Activated CD8-positive, alpha-beta T cell treated with anti-CD3 and anti-CD28 coated beads for 36 hours (primary cell): Measurements from ENCODE around the gene RLN2. TPM values are rescaled to one million over a fixed set of nuclear protein-coding genes. Genes with fewer than 3 reads are reported as not detected.

Experiments
- ATAC-seq: fragments of 200-7000 bp; cut with Tn5 transposase; one replicate; pipeline ENCODE4 v1.10.0; 2021; ENCODE audit warnings: mild to moderate bottlenecking, moderate library complexity
- CTCF ChIA-PET: fragments of 350-600 bp; sonication (Branson Sonifier 250); formaldehyde crosslinking; loops from one replicate; lab custom pipeline; 2021; ENCODE audit warnings: antibody characterized with exemption; lab: Charles Lee
- POLR2A ChIA-PET: fragments of 350-600 bp; sonication (Branson Sonifier 250); formaldehyde crosslinking; loops from one replicate; lab custom pipeline; 2021; ENCODE audit warnings: antibody characterized with exemption; lab: Charles Lee
- DNase-seq: peaks from one replicate; pipeline ENCODE4 v3.0.0-alpha.2; 2020
- H3K27ac Mint-ChIP-seq: one replicate; pipeline ENCODE4 v1.8.0; 2021; ENCODE audit warnings: mild to moderate bottlenecking, mixed read lengths
- H3K27me3 Mint-ChIP-seq: one replicate; pipeline ENCODE4 v1.8.0; 2021; ENCODE audit warnings: mixed read lengths
- H3K36me3 Mint-ChIP-seq: one replicate; pipeline ENCODE4 v1.8.0; 2021; ENCODE audit warnings: low read depth, mixed read lengths
- H3K4me1 Mint-ChIP-seq: one replicate; pipeline ENCODE4 v1.8.0; 2021; ENCODE audit warnings: low read depth, mixed read lengths
- H3K4me3 Mint-ChIP-seq: one replicate; pipeline ENCODE4 v1.8.0; 2021; ENCODE audit warnings: mild to moderate bottlenecking, moderate library complexity, mixed read lengths
- H3K9me3 Mint-ChIP-seq: one replicate; pipeline ENCODE4 v1.8.0; 2021; ENCODE audit warnings: mixed read lengths
- intact Hi-C: fragments of 100-400 bp; cut with micrococcal nuclease; formaldehyde crosslinking; loops from one replicate; pipeline ENCODE4 v1.10.0; 2022
- total RNA-seq, 2 experiments: library from RNA; stranded (reverse); gene quantifications; one replicate each; pipeline ENCODE4 v1.2.3, GENCODE V29; 2021
- TF ChIP-seq, protein P1 (sequence below): fragments of 200-600 bp; IDR thresholded peaks from one replicate; pipeline ENCODE4 v1.8.0; 2022; ENCODE audit warnings: antibody characterized with exemption, mild to moderate bottlenecking

The RLN2 gene
- total RNA-seq, 2 experiments from 2014 or later = 4.0 to 5.5 TPM

DNA sequence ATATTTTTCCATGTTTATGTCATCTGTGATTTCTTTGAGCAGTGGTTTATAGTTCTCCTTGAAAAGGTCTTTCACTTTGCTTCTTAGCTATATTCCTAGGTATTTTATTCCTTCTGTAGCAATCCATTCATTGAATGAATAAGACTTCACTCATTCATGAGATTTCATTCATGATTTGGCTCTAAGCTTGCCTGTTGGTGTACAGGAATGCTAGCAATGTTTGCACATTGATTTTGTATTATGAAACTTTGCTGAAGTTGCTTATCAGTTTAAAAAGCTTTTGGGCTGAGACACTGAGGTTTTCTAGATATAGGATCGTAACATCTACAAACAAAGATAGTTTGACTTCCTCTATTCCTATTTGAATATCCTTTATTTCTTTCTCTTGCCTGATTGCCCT, 15.9 kb downstream of the RLN2 start:
- intact Hi-C loops = no loop called here
- ChIA-PET CTCF (no interaction called here), POLR2A (no interaction called here)
- TF ChIP-seq, protein P1, sequence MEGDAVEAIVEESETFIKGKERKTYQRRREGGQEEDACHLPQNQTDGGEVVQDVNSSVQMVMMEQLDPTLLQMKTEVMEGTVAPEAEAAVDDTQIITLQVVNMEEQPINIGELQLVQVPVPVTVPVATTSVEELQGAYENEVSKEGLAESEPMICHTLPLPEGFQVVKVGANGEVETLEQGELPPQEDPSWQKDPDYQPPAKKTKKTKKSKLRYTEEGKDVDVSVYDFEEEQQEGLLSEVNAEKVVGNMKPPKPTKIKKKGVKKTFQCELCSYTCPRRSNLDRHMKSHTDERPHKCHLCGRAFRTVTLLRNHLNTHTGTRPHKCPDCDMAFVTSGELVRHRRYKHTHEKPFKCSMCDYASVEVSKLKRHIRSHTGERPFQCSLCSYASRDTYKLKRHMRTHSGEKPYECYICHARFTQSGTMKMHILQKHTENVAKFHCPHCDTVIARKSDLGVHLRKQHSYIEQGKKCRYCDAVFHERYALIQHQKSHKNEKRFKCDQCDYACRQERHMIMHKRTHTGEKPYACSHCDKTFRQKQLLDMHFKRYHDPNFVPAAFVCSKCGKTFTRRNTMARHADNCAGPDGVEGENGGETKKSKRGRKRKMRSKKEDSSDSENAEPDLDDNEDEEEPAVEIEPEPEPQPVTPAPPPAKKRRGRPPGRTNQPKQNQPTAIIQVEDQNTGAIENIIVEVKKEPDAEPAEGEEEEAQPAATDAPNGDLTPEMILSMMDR = no peak
- Mint-ChIP-seq H3K27me3 (no peaks in the 10 kb centered on the region), H3K4me1 (peaks cover 5% of the 10 kb centered on the region), H3K9me3 (peaks cover 11% of the 10 kb centered on the region), H3K27ac (no peak overlapping the region), H3K36me3 (no peaks in the 10 kb centered on the region), H3K4me3 (no peak overlapping the region)
- no peak for DNase-seq
- no peak for ATAC-seq

DNA sequence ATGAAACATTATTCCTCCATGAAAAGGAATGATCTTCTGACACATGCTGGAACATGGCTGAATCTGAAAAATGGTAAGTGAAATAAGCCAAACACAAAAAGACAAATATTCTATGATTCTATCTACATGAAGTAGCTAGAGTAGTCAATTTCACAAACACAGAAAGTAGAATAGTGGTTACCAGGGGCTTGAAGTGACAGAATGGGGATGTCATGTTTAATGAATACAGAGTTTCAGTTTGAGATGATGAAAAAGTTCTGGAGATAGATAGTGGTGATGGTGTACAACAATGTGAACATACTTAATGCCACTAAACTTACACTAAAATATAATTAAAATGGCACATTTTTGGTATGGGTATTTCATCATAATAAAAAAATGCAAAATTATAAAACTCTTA, 18.3 kb downstream of the RLN2 start:
- ChIA-PET POLR2A (no interaction called here), CTCF (no interaction called here)
- Mint-ChIP-seq H3K4me1 (peaks cover 5% of the 10 kb centered on the region), H3K36me3 (no peaks in the 10 kb centered on the region), H3K4me3 (no peak overlapping the region), H3K27me3 (no peaks in the 10 kb centered on the region), H3K9me3 (peaks cover 11% of the 10 kb centered on the region), H3K27ac (no peak overlapping the region)
- no peak for DNase-seq
- TF ChIP-seq, protein P1 = no peak
- intact Hi-C loops = no loop called here
- no peak for ATAC-seq

DNA sequence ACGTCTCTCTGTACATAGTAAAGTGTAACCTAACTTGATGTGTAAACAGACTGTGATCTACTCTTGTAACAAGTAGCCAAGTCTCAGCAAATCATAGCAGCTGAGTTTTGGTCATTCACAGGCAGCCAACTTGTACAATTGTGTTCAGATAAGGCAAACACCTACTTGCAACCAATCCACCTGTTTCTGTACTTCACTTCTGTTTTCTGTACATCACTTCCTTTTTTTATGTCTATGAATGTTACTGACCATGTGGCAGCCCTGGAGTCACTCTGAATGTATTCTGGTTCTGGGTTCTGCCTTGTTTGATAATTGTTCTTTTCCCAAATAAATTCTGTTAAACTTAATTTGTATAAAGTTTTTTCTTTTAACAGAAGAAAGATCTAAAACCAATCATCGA, 26.0 kb downstream of the RLN2 start:
- POLR2A ChIA-PET = no interaction called here
- intact Hi-C loops = no loop called here
- TF ChIP-seq, protein P1 = no peak
- ATAC-seq = no peak
- H3K27ac Mint-ChIP-seq = no peak overlapping the region
- H3K9me3 Mint-ChIP-seq = peaks cover 3% of the 10 kb centered on the region
- no peaks in the 10 kb centered on the region for H3K36me3 Mint-ChIP-seq
- CTCF ChIA-PET = no interaction called here
- no peaks in the 10 kb centered on the region for H3K4me1 Mint-ChIP-seq
- H3K4me3 Mint-ChIP-seq = no peak overlapping the region
- no peak for DNase-seq
- no peaks in the 10 kb centered on the region for H3K27me3 Mint-ChIP-seq

DNA sequence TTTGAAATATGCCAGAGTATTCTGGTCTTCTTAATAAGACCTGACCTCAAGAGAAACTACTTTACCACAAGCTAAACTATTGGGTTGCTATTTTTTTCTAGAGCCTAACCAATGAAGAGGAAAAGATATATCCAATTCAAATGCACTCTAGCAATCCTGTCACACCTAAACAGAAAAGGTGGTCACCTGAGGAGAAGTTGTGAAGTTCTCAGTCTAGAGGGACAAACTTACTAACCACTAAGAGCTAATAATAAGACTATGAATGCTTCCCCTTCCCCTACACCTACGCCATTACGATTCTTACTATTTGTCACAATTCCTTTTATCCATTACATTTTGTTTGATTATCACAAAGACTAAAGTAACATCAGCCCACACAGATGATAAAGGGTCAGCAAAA, 29.7 kb downstream of the RLN2 start:
- CTCF ChIA-PET = interaction anchor here (1.2 to 1.3 kb wide), 2 partner anchors 151 to 316 kb away, joined by 3 to 4 read pairs; no protein-coding TSS in a partner anchor
- POLR2A ChIA-PET = no interaction called here
- peaks cover 3% of the 10 kb centered on the region for H3K9me3 Mint-ChIP-seq
- H3K4me1 Mint-ChIP-seq = no peaks in the 10 kb centered on the region
- intact Hi-C loops = no loop called here
- no peaks in the 10 kb centered on the region for H3K27me3 Mint-ChIP-seq
- DNase-seq = no peak
- ATAC-seq = no peak
- no peak overlapping the region for H3K4me3 Mint-ChIP-seq
- no peaks in the 10 kb centered on the region for H3K36me3 Mint-ChIP-seq
- TF ChIP-seq, protein P1 = no peak
- H3K27ac Mint-ChIP-seq = no peak overlapping the region

DNA sequence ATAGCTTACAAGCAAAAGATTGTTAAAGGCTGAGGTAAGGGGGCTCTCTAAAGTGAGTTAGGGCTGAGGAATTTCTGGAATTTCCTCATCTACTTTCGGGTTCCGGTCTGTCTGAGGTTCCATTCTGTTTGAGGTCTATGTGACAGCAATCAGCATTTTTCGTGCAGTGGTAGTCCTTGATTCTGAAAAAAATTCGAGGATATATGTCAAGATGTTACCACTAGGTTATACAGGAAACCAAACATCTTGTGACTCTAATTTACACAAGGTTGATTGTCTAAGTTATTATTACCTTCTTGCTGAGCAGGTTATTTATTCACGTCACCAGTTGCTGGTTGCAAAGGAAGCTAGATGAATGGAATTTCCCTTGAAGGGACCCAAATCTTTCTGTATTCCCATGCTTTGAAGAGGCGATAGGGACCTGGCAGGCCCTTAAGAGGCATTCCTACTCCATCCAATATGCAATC, 35.2 kb downstream of the RLN2 start:
- Mint-ChIP-seq H3K27ac (no peak overlapping the region), H3K9me3 (no peaks in the 10 kb centered on the region), H3K27me3 (no peaks in the 10 kb centered on the region), H3K36me3 (no peaks in the 10 kb centered on the region), H3K4me1 (peaks cover 8% of the 10 kb centered on the region), H3K4me3 (no peak overlapping the region)
- intact Hi-C loops = no loop called here
- POLR2A ChIA-PET = no interaction called here
- CTCF ChIA-PET = interaction anchor here (1.3 to 1.7 kb wide), 2 partner anchors 46 to 331 kb away, joined by 4 read pairs; no protein-coding TSS in a partner anchor
- TF ChIP-seq, protein P1 = no peak
- DNase-seq = no peak
- ATAC-seq = no peak
